ENCODE measurements around the gene FARS2. TPM values are rescaled to one million over a fixed set of nuclear protein-coding genes. Genes with fewer than 3 reads are reported as not detected.
"Not testable (repeated sequence)": the region's sequence is repeated elsewhere in the genome, so short reads cannot be mapped to it uniquely, and the experiment has no call there.

FARS2 gene
- polyA plus RNA-seq, 1 donor from 2014 or later: 11.9 TPM

- Histone ChIP-seq H3K9me3 (ENCODE audit: low read length) (no peaks in the 10 kb centered on the region), H4K20me1 (ENCODE audit: insufficient read depth) (no peaks in the 10 kb centered on the region), H3K27me3 (ENCODE audit: insufficient read depth, low read depth, low read length) (no peaks in the 10 kb centered on the region), H3K79me2 (replicated peaks; ENCODE audit: insufficient read depth, low read length) (no peaks in the 10 kb centered on the region), H3K4me2 (ENCODE audit: low read length) (no peak overlapping the region), H3F3A (ENCODE audit: insufficient read depth, low read length, poor library complexity, severe bottlenecking) (no peaks in the 10 kb centered on the region), H3K36me3 (ENCODE audit: insufficient read depth, low read length) (no peaks in the 10 kb centered on the region), H3K27ac (ENCODE audit: low read length) (no peak overlapping the region), H3K9me2 (ENCODE audit: insufficient read depth, low read length) (no peaks in the 10 kb centered on the region), H3K4me3 (ENCODE audit: low read length) (no peak overlapping the region), H2AFZ (ENCODE audit: low read depth, low read length) (no peak overlapping the region), H3K9ac (ENCODE audit: low read length) (no peak overlapping the region)
- TF ChIP-seq POLR2AphosphoS5 (IDR thresholded peaks at IDR 0.05) (no peak), CTCF (IDR thresholded peaks at IDR 0.05; ENCODE audit: poor library complexity, severe bottlenecking) (no peak), MXI1 (conservative IDR thresholded peaks at IDR 0.05; ENCODE audit: poor library complexity, severe bottlenecking) (no peak), SMC3 (conservative IDR thresholded peaks at IDR 0.05; ENCODE audit: poor library complexity) (no peak), EP300 (conservative IDR thresholded peaks at IDR 0.05; ENCODE audit: poor library complexity, severe bottlenecking) (no peak), EZH2 (IDR thresholded peaks at IDR 0.05; ENCODE audit: borderline replicate concordance, insufficient read depth, low read length, poor library complexity, severe bottlenecking) (no peak), REST (IDR thresholded peaks at IDR 0.05; ENCODE audit: borderline replicate concordance) (no peak), TAF1 (IDR thresholded peaks at IDR 0.05; ENCODE audit: low read depth) (no peak), RAD21 (conservative IDR thresholded peaks at IDR 0.05) (no peak)
Measured at GRCh38 chr6:5562277-5562676, 301.0 kb downstream of the FARS2 start.

- no peak for TF ChIP-seq REST (IDR thresholded peaks at IDR 0.05; ENCODE audit: borderline replicate concordance)
- no peak for TF ChIP-seq TAF1 (IDR thresholded peaks at IDR 0.05; ENCODE audit: low read depth)
- TF ChIP-seq CTCF (IDR thresholded peaks at IDR 0.05; ENCODE audit: poor library complexity, severe bottlenecking): no peak
- no peak for TF ChIP-seq SMC3 (conservative IDR thresholded peaks at IDR 0.05; ENCODE audit: poor library complexity)
- TF ChIP-seq EP300 (conservative IDR thresholded peaks at IDR 0.05; ENCODE audit: poor library complexity, severe bottlenecking): no peak
- TF ChIP-seq EZH2 (IDR thresholded peaks at IDR 0.05; ENCODE audit: borderline replicate concordance, insufficient read depth, low read length, poor library complexity, severe bottlenecking): no peak
- TF ChIP-seq MXI1 (conservative IDR thresholded peaks at IDR 0.05; ENCODE audit: poor library complexity, severe bottlenecking): no peak
- TF ChIP-seq POLR2AphosphoS5 (IDR thresholded peaks at IDR 0.05): no peak
- no peak for TF ChIP-seq RAD21 (conservative IDR thresholded peaks at IDR 0.05)
- Histone ChIP-seq H2AFZ (ENCODE audit: low read depth, low read length) (no peak overlapping the region), H3K27me3 (ENCODE audit: insufficient read depth, low read depth, low read length) (no peaks in the 10 kb centered on the region), H3K36me3 (ENCODE audit: insufficient read depth, low read length) (no peaks in the 10 kb centered on the region), H3K9me3 (ENCODE audit: low read length) (no peaks in the 10 kb centered on the region), H3K9ac (ENCODE audit: low read length) (no peak overlapping the region), H3K4me2 (ENCODE audit: low read length) (no peak overlapping the region), H3K79me2 (replicated peaks; ENCODE audit: insufficient read depth, low read length) (no peaks in the 10 kb centered on the region), H3F3A (ENCODE audit: insufficient read depth, low read length, poor library complexity, severe bottlenecking) (no peaks in the 10 kb centered on the region), H3K4me3 (ENCODE audit: low read length) (no peak overlapping the region), H4K20me1 (ENCODE audit: insufficient read depth) (no peaks in the 10 kb centered on the region), H3K9me2 (ENCODE audit: insufficient read depth, low read length) (no peaks in the 10 kb centered on the region), H3K27ac (ENCODE audit: low read length) (no peak overlapping the region)
Measured at GRCh38 chr6:5563086-5563485, 301.8 kb downstream of the FARS2 start.

GRCh38 chr6:5564746-5565145, 303.4 kb downstream of the FARS2 start:
- H3K9me2 ChIP-seq (ENCODE audit: insufficient read depth, low read length); H4K20me1 ChIP-seq (ENCODE audit: insufficient read depth); H3K9me3 ChIP-seq (ENCODE audit: low read length); H3K79me2 ChIP-seq (replicated peaks; ENCODE audit: insufficient read depth, low read length); H3K36me3 ChIP-seq (ENCODE audit: insufficient read depth, low read length); H3K9ac ChIP-seq (ENCODE audit: low read length); H3K27ac ChIP-seq (ENCODE audit: low read length); H3K4me3 ChIP-seq (ENCODE audit: low read length); H3K27me3 ChIP-seq (ENCODE audit: insufficient read depth, low read depth, low read length); H3F3A ChIP-seq (ENCODE audit: insufficient read depth, low read length, poor library complexity, severe bottlenecking); H2AFZ ChIP-seq (ENCODE audit: low read depth, low read length); H3K4me2 ChIP-seq (ENCODE audit: low read length): not testable (repeated sequence)
